Measurements from ENCODE around the gene KRT32. TPM values are rescaled to one million over a fixed set of nuclear protein-coding genes. Genes with fewer than 3 reads are reported as not detected.
A peak's percentile ranks its signal among the peaks of the same experiment; 100 is the strongest.

Gene KRT32
- total RNA-seq, 2 experiments from 2014 or later = not detected

GRCh38 chr17:41490000-41490990 is 23.1 kb upstream of the KRT32 start:
- H3K9me3 Mint-ChIP-seq = no peaks in the 10 kb centered on the region
- no peak overlapping the region for H3K27ac ChIP-seq (ENCODE audit: low read depth in 1 of 2, low read length in 2 of 2)
- peaks cover 7% of the 10 kb centered on the region for H3K4me1 Mint-ChIP-seq (ENCODE audit: low read depth)
- no peaks in the 10 kb centered on the region for H3K36me3 Mint-ChIP-seq (ENCODE audit: low read depth)
- ChIA-PET CTCF (no interaction called here), POLR2A (interaction anchor here (0.8 kb wide), 1 partner anchor 198 kb away, joined by 3 read pairs; no protein-coding TSS in a partner anchor)
- no peaks in the 10 kb centered on the region for H3K9me3 ChIP-seq (ENCODE audit: control insufficient read depth in 1 of 2, insufficient read depth in 1 of 2, low read length in 2 of 2)
- ATAC-seq (ENCODE audit: poor library complexity) = no peak
- peaks cover 0 to 2% of the 10 kb centered on the region in 2 experiments for H3K27me3 ChIP-seq (ENCODE audit: control insufficient read depth in 1 of 2, insufficient read depth in 2 of 2, low read length in 2 of 2)
- intact Hi-C loops (cut with DNase I, micrococcal nuclease) = loop anchor here in 1 of 2 experiments (10.0 kb wide), 1 partner anchor 165 kb away; no protein-coding TSS in a partner anchor
- no peak for TF ChIP-seq CTCF (IDR thresholded peaks at IDR 0.05)
- DNase-seq = peak in 1 of 14 experiments; percentile 25
- no peaks in the 10 kb centered on the region for H3K27me3 Mint-ChIP-seq
- H3K36me3 ChIP-seq (ENCODE audit: insufficient read depth, low read length) = no peaks in the 10 kb centered on the region
- no peak overlapping the region for H3K4me3 ChIP-seq (ENCODE audit: low read length)
- H3K27ac Mint-ChIP-seq = no peak overlapping the region
- H3K4me3 Mint-ChIP-seq = no peak overlapping the region
- H3K4me1 ChIP-seq (ENCODE audit: insufficient read depth, low read length) = peaks cover 23% of the 10 kb centered on the region

GRCh38 chr17:41489531-41489930 is 22.3 kb upstream of the KRT32 start, which contains the start of gene KRT36:
Gene KRT36 (minus strand): TSS chr17:41489910. CDS start chr17:41489864, 46 bp downstream.
- Mint-ChIP-seq H3K4me3 (no peak within 1 kb of the TSS), H3K9me3 (no peaks in the 10 kb centered on the region), H3K27me3 (no peaks in the 10 kb centered on the region), H3K27ac (no peak within 1 kb of the TSS), H3K36me3 (ENCODE audit: low read depth) (no peaks in the 10 kb centered on the region), H3K4me1 (ENCODE audit: low read depth) (peaks cover 7% of the 10 kb centered on the region)
- ATAC-seq (ENCODE audit: poor library complexity) (no peak), DNase-seq (no peak)
- H3K36me3 ChIP-seq (ENCODE audit: insufficient read depth, low read length) = no peaks in the 10 kb centered on the region
- peaks cover 23% of the 10 kb centered on the region for H3K4me1 ChIP-seq (ENCODE audit: insufficient read depth, low read length)
- peaks cover 0 to 2% of the 10 kb centered on the region in 2 experiments for H3K27me3 ChIP-seq (ENCODE audit: control insufficient read depth in 1 of 2, insufficient read depth in 2 of 2, low read length in 2 of 2)
- H3K4me3 ChIP-seq (ENCODE audit: low read length) = no peak within 1 kb of the TSS
- intact Hi-C loops (cut with DNase I, micrococcal nuclease) = no loop called here
- no peak for TF ChIP-seq CTCF (IDR thresholded peaks at IDR 0.05)
- POLR2A ChIA-PET = no interaction called here
- H3K9me3 ChIP-seq (ENCODE audit: control insufficient read depth in 1 of 2, insufficient read depth in 1 of 2, low read length in 2 of 2) = no peaks in the 10 kb centered on the region
- CTCF ChIA-PET = no interaction called here
- H3K27ac ChIP-seq (ENCODE audit: low read depth in 1 of 2, low read length in 2 of 2) = no peak within 1 kb of the TSS

- Mint-ChIP-seq H3K4me1 (ENCODE audit: low read depth) (no peaks in the 10 kb centered on the region), H3K27me3 (no peaks in the 10 kb centered on the region), H3K36me3 (ENCODE audit: low read depth) (no peaks in the 10 kb centered on the region), H3K4me3 (no peak overlapping the region), H3K27ac (no peak overlapping the region), H3K9me3 (no peaks in the 10 kb centered on the region)
- Histone ChIP-seq H3K9me3 (ENCODE audit: control insufficient read depth in 1 of 2, insufficient read depth in 1 of 2, low read length in 2 of 2) (no peaks in the 10 kb centered on the region), H3K4me1 (ENCODE audit: insufficient read depth, low read length) (peaks cover 12% of the 10 kb centered on the region), H3K4me3 (ENCODE audit: low read length) (no peak overlapping the region), H3K36me3 (ENCODE audit: insufficient read depth, low read length) (no peaks in the 10 kb centered on the region), H3K27ac (ENCODE audit: low read depth in 1 of 2, low read length in 2 of 2) (no peak overlapping the region), H3K27me3 (ENCODE audit: control insufficient read depth in 1 of 2, insufficient read depth in 2 of 2, low read length in 2 of 2) (peaks cover 0 to 2% of the 10 kb centered on the region in 2 experiments)
- ChIA-PET CTCF (no interaction called here), POLR2A (no interaction called here)
- DNase-seq = peak in 8 of 14 experiments; percentile 5 to 47 (median 12)
- ATAC-seq (ENCODE audit: poor library complexity) = no peak
- intact Hi-C loops (cut with DNase I, micrococcal nuclease) = no loop called here
- no peak for TF ChIP-seq CTCF (IDR thresholded peaks at IDR 0.05)
Observed at GRCh38 chr17:41486809-41487530, 19.8 kb upstream of the KRT32 start.
